Measurements from ENCODE around the gene MAGEA4. TPM values are rescaled to one million over a fixed set of nuclear protein-coding genes. Genes with fewer than 3 reads are reported as not detected.
A peak's percentile ranks its signal among the peaks of the same experiment; 100 is the strongest.

MAGEA4 gene
- total RNA-seq, 1 experiment from 2014 or later: not detected

GRCh38 chrX:151923648-151924047, 11.0 kb downstream of the MAGEA4 start:
- no peak for DNase-seq (ENCODE audit: low spot score)

GRCh38 chrX:151929126-151929525, 16.4 kb downstream of the MAGEA4 start:
- no peak for DNase-seq (ENCODE audit: low spot score)

DNA sequence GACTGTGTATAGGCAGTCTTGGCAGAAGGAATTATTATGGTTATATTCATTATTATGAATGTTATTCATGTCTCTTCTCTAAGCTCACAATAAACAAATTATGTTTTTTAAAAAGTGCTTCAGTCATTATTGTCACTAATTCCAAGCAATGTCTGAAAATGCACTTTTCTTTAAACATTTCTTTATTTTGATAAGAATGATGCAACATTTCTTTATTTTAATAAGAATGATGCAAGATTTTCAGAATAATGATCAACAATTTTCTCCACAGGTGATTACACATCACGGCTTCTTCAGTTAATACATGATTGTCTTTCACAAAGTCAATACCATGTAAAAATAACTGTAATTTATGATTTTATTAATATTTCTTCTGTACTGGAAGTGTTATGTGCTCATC, 22.7 kb downstream of the MAGEA4 start:
- no peak for DNase-seq (ENCODE audit: low spot score)

DNA sequence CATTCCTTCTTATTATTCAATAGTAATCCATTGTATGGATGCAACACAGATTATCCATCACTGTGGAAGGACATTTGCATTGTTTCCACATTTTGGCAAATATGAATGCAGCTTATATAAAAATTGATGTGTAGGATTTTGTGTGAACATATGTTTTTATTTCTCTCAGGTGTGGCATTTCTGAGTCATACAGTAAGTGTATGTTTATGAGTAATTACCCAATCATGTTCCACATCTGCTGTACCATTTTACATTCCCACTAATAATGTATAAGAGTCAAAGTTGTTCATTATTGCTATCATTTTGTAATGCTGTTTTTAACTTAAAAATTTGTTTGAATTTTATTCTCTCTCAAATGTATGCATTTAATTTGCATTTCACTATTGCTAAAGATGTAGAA, 25.5 kb downstream of the MAGEA4 start:
- no peak for DNase-seq (ENCODE audit: low spot score)

DNA sequence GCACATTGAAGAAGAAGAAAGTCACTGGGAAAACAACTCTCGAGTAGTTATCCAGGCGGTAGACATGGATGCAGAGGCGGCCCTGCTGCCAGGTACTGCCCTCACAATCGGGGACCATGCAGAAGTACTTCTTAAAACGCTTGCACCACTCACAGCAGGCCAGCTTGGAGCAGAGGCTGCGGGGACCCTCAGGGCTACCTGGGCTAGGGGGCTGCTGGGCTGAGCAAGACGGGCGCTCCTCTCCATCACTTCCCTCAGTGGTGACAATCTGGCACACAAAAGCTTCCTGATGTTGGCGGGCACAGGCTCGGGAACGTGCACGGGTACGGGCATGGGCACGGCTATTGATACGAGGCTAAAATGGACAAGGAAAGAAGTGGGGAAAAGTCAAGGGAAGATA, 42.0 kb downstream of the MAGEA4 start:
- DNase-seq (ENCODE audit: low spot score): no peak

DNA sequence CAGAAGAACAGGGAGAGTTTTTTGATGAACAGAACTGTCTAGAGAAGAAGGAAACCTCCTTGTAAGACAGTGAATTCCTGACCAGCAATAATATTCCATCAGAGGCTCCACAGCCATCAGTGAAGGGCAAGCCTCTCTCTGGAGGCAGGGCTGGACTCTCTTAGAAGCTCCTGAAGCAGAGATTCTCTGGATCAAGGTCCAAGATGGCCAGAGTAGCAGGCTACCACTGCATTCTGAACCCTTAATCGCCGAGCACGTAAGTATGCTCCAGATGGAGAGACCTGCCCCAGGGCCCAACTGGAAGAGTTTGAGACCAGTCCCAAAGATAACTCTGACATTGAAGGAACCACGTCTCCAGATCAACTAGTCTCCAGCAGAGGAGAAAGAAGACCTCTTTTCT, 45.4 kb downstream of the MAGEA4 start:
- no peak for DNase-seq (ENCODE audit: low spot score)

GRCh38 chrX:151962034-151962433, 49.3 kb downstream of the MAGEA4 start:
- no peak for DNase-seq (ENCODE audit: low spot score)

GRCh38 chrX:151966236-151966635, 53.5 kb downstream of the MAGEA4 start:
- DNase-seq (ENCODE audit: low spot score): no peak

DNA sequence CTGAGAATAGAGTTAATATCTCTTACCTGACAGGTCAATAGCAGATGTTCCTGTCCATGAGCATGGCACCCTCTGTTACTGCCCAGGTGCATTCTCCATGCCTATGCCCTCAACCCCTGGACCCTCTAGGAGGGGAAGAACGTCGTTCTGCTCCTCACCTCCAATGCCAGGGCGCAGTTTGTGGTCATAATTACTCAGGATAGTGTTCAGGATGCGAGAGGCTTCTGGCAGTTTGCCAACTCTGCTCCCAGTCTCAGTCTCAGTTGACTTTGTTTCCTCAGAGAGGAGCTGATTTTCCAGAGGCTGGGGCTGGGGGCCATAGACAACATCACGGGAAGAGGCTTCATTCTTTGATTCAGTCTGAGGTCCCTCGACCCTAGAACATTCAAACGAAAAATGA, 57.3 kb downstream of the MAGEA4 start:
- no peak for DNase-seq (ENCODE audit: low spot score)

DNA sequence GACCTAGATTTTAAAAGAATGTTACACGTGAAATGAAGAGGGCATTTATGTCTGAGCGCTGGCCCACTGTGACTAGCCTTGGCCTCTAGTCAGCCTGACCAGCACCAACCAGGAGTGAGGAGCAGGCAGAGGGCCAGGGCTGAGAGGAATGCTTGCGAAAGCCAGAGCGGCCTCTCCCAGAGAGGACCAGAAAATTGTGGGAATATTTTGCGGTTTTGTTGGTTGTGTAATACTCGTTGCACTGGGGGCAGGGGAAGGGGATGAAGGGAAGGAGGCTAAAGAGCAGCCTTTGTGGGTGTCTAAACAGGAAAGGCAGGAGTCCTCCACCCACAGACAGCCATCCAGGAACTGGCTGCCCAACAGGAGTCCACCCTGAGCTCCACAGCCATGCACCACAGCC, 58.0 kb downstream of the MAGEA4 start:
- peak; percentile 87 for DNase-seq (ENCODE audit: low spot score)

- DNase-seq (ENCODE audit: low spot score): no peak
These were observed 60.5 kb downstream of the MAGEA4 start for GRCh38 chrX:151973060-151973661.

- DNase-seq (ENCODE audit: low spot score): peak; percentile 35
These were observed 61.2 kb downstream of the MAGEA4 start for GRCh38 chrX:151973851-151974335.

Other genes with a start within 250 kb of the MAGEA4 start
- gene PRRG3, start 217.4 kb upstream of the MAGEA4 start, total RNA-seq (2014; rRNA removed; shearing (Covaris generic)): not detected in 2 replicates
- gene FATE1, start 196.9 kb upstream of the MAGEA4 start, total RNA-seq (2014; rRNA removed; shearing (Covaris generic)): not detected in 2 replicates
- gene CNGA2, start 178.1 kb upstream of the MAGEA4 start, total RNA-seq (2014; rRNA removed; shearing (Covaris generic)): not detected in 2 replicates
- 0.29 and 0.69 TPM in 2 replicates for gene GABRE, start 61.8 kb downstream of the MAGEA4 start, total RNA-seq (2014; rRNA removed; shearing (Covaris generic))
- 0.57 and 0.86 TPM in 2 replicates for gene MAGEA10, start 225.7 kb downstream of the MAGEA4 start, total RNA-seq (2014; rRNA removed; shearing (Covaris generic))

All from A172 (cell line).